ENCODE measurements around the gene FLNB.
"Not testable (repeated sequence)": the region's sequence is repeated elsewhere in the genome, so short reads cannot be mapped to it uniquely, and the experiment has no call there.

FLNB gene

GRCh38 chr3:58034738-58035523, 26.7 kb downstream of the FLNB start:
- no peak for DNase-seq

DNA sequence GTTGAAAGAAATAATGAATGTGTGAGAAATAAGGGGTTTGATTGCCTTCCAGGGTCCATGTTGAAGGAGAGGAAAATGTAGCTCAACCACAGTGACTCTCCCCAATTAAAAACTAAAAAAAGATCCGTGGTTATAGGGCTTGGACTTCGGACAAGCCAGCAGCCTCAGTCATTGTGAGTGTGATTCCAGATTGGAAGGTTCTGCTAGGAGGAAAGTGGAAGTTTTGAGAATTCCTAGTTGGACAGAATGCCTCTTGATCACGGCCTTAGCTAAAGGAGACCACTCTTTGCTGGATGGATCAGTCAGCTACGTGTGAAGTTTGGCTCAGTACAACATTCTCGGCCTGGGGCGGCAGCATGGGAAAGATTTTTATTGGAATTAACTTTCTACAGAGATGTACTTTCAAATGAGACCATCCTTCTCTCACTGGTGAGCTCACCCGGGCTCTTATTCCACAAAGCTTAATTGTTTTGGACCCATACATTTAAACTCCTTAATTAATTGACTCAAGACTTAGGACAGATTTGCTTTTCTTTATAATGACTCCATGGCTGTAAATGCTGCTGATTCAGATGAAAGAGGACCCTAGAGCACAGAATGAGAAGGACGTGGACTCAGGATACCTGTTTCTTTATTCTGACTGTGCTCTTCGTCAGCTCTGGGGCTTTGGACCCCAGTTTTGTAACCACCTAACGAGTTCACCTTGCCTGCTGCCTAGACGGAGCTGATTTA, 27.5 kb downstream of the FLNB start:
- no peak for DNase-seq

DNA sequence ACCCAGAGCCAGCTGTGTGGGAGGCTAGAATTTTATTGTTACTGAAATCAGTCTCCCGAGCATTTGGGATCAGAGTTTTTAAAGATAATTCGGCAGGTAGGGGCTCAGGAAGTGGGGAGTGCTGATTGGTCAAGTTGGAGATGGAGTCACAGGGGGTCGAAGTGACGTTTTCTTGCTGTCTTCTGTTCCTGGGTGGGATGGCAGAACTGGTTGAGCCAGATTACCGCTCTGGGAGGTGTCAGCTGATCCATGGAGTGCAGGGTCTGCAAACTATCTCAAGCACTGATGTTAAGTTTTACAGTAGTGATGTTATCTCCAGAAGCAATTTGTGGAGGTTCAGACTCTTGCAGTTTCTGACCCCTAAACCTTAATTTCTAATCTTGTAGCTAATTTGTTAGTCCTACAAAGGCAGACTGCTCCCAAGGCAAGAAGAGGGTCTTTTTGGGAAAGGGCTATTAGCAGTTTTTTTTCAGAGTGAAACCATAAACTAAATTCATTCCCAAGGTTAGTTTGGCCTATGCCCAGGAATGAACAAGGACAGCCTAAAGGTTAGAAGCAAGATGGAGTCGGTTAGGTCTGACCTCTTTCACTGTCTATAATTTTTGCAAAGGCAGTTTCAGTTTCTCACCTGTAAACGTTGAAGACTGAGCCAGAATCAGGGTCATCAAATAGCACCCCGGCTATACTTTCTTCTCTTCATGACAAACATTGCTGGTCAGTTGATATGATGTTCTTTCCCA, 28.2 kb downstream of the FLNB start:
- DNase-seq, result no peak

DNA sequence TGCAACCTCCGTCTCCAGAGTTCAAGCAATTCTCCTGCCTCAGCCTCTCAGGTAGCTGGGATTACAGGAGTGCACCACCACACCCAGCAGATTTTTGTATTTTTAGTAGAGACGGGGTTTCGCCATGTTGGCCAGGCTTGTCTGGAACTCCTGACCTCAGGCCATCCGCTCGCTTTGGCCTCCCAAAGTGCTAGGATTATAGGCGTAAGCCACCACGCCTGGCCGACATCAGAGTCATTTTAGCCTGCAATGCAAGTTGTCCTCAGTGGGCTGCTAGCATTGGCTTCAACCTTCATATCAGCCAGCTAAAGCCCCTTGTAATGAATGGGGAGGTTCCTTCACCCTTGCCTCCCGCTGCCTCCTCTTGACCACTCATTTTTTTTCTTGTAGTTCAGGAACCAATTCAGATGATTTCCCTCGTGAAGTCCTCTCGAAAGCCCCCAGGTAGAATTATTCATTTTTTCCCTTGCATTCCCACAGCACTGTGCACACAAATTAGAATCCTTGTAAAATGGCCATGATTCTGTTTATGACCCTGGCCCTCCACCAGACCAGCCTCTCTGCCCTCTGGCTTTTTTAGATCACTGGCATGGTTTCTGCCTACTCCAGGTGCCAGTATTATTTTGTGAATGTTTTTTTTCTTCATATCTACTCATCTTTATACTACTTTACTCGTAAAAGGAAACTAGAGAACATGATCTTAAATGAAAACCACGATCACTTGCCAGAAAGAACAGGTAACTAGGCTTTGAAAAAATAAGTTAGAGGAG, 29.1 kb downstream of the FLNB start:
- no peak for DNase-seq

- no peak for DNase-seq
Measured at GRCh38 chr3:58038675-58039292, 30.6 kb downstream of the FLNB start.

GRCh38 chr3:58039601-58040000, 31.4 kb downstream of the FLNB start:
- no peak for DNase-seq

DNA sequence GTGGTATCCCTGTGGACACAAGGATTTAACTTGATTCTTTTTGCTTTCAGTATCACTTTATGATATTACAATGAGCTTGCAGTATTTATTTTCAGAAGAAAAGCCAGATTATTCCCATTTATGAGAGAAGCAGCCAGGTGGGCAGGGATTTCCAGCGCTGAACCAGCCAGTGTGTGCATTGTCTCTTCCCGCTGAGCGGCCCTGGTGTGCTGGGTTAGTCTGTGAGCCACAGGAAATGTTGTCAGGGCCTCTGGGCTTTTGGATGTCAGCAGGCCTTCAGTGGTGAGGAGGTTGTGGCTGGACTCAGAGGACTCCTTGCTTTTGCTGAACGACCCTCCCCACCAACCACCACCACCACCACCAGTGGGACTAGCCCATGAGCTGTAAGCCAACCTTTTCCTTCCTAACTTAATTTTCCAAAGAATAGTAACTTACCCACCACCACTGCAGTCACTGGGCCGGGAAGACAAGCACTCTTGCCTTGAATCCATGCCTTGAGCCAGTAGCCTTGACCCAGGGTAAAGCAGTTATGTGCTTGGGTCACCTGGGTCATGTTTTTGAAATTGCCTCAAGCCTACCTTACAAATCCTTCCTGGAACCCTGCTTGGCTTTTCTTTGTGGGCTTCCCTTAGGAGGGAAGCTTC, 33.1 kb downstream of the FLNB start:
- no peak for DNase-seq

- no peak for DNase-seq
Measured at GRCh38 chr3:58041826-58042324, 33.7 kb downstream of the FLNB start.

DNA sequence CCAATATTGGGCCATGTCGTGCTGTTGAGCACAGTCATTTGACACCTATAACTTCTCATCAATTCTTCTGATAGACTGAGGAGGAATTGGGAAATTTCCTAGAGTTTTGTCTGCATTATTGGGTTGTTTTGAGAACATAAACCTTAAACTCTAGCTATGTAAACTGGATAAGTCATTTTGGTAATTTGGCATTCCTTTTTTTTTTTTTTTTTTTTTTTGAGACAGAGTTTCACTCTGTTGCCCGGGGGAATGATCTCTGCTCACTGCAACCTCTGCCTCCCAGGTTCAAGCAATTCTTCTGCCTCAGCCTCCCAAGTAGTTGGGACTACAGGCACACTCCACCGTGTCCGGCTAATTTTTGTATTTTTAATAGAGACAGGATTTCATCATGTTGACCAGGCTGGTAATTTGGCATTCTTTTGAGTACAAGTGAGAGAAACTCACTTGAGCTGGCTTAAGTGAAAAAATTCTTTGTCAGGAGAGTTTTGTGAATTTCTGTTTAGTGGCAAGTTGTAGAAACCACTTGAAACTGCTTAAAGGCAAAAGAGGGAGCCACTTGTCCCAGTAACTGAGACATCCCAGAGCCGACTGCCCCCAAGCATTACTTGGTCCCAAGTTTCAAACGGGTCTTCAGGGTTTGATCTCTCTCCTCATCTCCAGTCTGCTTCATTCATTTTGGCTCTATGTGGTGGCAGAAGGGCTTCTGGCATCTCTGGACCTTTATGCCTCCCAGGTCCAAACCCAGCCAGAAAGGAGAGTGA, 34.9 kb downstream of the FLNB start:
- no peak for DNase-seq

DNA sequence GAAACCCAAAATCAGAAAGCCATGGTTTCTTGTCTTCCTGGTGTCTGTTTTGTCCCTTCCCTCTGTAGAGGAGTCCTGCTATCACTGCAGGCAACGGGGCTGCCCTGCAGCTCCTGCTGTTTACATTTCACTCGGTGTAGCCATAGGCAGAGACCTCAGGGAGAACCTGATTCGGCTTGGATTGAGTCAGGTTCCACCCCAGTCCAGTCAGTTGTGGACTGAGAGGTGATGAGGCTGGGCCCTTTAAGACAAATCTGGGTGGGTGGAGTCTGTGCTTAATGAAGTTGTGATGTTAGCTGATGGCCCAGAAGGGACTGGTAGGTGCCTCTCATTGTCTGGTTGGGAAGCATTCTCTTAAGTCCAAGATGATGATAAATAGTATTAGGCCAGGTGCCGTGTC, 35.7 kb downstream of the FLNB start:
- no peak for DNase-seq

DNA sequence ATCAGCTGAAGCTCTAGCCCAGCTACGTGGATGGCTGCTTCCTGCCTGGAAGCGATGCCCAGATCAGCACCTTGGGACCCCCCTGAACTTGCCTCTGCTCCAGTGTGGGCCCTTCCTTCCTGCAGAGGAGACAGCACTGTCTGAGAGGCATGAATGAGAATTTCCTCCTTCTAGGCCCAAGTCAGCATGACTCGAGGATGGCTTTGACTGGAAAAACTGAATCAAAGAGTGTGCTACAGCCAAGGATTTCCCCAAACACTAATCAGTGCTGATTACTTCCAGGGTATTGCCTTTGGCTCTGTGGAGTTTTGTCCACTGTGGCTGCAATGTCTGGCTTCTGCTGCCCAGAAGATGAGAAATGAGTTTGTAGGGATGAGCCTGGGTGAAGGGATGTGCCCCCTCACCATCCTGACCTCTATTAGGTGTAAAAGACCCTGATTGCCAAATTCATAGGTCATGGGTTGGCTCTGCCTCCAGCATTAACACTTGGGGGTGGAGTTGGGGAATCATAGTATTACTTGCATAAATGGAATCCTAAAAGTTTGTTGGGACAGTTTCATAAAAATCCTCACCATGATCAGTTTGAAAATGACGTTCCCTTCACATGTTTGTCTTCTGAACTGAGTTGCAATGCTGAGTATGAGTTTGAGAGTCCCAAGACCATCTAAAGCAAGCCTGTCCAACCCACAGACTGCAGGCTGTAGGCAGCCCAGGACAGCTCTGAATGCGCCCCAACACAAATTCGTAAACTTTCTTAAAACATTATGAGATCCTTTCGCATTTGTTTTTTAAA, 36.7 kb downstream of the FLNB start:
- DNase-seq, result no peak

DNA sequence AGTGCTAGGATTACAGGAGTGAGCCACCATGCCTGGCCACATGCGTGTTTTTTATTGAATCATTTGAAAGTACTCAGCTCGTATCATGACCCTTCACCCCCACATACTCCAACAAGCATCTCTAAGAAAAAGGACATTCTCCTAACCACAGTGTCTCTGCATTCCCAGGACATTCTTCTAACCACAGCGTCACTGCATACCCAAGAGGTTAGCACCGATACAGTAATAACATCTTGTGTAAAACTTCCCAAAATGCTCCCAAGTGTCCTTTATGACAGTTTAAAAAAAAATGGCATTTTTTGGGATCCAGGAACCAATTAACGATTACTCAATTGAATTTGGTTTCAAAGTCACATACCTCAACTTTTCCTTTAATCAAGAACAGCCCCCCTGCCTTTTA, 39.6 kb downstream of the FLNB start:
- DNase-seq, result no peak

- no peak for DNase-seq
Measured at GRCh38 chr3:58048301-58048700, 40.1 kb downstream of the FLNB start.

DNA sequence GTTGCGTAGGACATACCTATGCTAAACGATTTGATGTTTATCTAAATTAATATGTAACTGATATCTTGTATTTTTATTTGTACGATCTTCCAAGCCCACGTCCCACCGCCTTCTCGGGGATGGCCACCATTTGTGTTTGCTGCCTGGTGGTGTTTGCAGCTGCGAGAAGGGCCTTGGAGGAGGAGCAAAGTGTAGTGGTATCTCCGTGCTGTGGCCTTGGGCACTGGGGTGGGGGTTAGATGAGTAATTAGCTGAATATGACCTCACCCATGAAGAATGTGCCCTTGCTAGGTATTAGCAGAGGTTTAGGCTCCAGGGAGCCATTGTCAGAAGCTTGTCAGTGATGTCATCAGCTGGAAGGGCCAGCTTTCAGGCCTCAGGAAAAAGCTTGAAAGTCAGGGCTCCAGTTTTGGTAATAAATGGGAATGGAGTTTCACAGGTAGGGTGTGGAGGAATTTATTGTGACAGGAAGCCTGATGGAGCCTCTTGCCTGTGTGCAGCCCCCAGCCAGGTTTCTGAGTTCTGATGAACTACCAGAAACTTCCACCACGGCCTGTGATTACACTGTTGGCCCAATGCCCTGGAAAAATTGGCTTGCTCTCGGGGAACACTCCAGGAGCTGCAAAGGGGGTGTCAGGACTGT, 41.0 kb downstream of the FLNB start:
- DNase-seq, result no peak

- no peak for DNase-seq
Measured at GRCh38 chr3:58051196-58051595, 43.0 kb downstream of the FLNB start.

- not testable (repeated sequence) for DNase-seq
Measured at GRCh38 chr3:58051658-58052261, 43.5 kb downstream of the FLNB start.

DNA sequence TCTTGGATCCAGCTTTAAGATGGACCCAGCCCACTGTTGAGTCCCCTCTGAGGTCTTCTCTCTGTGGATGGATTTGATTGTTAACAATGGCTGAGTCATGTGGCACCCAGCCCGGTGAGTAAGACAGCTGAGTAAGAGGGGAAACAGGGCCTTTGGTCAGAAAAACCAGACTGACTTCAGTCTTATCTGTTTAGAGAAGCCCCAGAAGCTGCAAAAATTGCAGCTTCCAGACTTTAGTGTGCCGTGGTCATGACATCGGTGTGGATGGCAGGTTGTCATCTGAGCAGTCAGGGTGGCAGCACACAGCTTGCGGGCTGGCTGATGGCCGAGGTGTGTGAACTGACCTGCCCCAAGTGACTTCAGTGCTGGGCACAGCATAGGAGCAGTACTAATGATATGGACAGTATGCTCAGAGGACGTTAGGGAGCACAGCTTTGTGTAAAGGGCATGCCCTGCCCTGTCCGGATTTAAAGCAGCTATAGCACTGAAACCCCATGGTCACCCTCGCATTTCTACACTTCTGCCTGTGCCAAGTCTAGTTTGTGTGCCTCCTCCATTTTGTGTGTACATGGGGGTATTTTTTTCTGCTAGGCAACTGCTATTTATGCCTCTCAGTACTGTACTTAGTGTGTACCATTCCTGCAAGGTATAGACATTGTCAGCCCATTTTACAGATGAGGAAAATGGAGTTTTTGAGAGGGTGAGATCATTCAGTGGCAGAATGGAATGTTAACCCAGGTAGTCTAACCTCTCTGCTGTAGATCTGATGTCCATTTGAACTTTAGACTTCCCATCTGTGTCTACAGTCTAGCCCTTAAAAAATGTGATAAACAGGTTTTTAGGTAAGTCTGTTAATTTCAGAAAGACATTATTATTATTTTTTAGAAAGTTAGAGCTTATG, 44.4 kb downstream of the FLNB start:
- no peak for DNase-seq

GRCh38 chr3:58054652-58055051, 46.4 kb downstream of the FLNB start:
- DNase-seq, result no peak

Measured in NCI-H748 treated with DMSO at 0.1 percent for 48 hours (cell line).